Measurements from ENCODE around the gene CDK6. TPM values are rescaled to one million over a fixed set of nuclear protein-coding genes. Genes with fewer than 3 reads are reported as not detected.

The CDK6 gene
- total and polyA plus RNA-seq, 10 donors: 0.91 to 37.8 (median 25.5) TPM

DNA sequence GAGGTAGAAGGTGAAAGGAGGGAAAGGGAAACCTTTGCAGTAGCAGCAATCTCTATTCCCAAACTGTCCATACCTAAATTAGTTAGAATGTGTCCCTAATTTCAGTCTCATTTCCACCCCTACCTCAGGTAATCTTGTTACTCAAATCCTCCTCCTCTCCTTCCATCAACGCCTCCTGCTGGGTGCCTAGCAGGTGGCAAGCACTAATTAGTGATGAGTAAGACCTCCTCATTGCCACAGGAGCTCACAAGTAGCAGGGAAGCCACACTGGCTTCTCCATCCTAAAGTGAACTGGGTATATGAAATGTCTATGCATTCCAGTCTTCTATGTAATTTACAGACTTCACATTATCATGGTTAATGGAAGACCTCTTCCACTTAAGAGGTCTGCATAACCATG lies 220.5 kb downstream of the CDK6 start:
- whole genome bisulfite sequencing, 5 donors: 56 to 90% (median 75%) methylated on average over 1 of the region's 1 CpG
- Histone ChIP-seq H3K27me3 (replicated peaks in 1 of 7) (no peaks in the 10 kb centered on the region), H3K4me1 (peaks cover 0 to 2% (median under 1%) of the 10 kb centered on the region in 6 donors), H3K4me3 (no peak overlapping the region), H3K36me3 (peaks cover 0 to 52% (median 21%) of the 10 kb centered on the region in 6 donors), H3K27ac (no peak overlapping the region), H3K9me3 (no peaks in the 10 kb centered on the region)
- TF ChIP-seq POLR2A (IDR thresholded peaks at IDR 0.05): no peak
- no peak for TF ChIP-seq POLR2AphosphoS5 (IDR thresholded peaks at IDR 0.05)
- TF ChIP-seq, protein P1, sequence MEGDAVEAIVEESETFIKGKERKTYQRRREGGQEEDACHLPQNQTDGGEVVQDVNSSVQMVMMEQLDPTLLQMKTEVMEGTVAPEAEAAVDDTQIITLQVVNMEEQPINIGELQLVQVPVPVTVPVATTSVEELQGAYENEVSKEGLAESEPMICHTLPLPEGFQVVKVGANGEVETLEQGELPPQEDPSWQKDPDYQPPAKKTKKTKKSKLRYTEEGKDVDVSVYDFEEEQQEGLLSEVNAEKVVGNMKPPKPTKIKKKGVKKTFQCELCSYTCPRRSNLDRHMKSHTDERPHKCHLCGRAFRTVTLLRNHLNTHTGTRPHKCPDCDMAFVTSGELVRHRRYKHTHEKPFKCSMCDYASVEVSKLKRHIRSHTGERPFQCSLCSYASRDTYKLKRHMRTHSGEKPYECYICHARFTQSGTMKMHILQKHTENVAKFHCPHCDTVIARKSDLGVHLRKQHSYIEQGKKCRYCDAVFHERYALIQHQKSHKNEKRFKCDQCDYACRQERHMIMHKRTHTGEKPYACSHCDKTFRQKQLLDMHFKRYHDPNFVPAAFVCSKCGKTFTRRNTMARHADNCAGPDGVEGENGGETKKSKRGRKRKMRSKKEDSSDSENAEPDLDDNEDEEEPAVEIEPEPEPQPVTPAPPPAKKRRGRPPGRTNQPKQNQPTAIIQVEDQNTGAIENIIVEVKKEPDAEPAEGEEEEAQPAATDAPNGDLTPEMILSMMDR (IDR thresholded peaks at IDR 0.05 in 8 of 11, conservative IDR thresholded peaks at IDR 0.05 in 3 of 11): no peak
- intact Hi-C loops (cut with DNase I; ENCODE audit: low total_unique reads): no loop called here
- no peak for DNase-seq

DNA sequence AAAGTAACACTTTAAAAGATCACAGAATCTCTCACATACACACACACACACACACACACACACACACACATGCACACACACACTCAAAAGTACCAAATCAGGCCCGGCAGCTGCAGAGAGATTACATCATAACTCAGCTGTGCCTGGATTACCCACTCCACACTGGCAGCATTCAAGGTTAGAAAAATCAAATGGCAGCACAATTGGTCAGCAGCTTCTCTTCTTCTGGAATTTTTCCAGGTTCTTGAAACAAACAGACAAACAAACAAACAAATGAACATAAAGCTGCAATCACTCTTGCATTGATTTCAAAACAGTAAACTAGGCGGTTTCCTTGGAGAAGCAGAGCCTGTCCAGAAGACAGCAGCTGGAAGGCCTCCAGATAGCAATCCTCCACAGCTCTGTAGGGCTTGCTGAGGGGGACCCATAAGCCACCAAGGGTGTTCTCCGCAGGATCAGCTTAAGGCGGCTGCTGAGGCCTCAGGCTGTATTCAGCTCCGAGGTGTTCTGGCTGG lies 221.7 kb downstream of the CDK6 start:
- H3K27ac ChIP-seq: no peak overlapping the region
- TF ChIP-seq POLR2A (IDR thresholded peaks at IDR 0.05) (no peak), POLR2AphosphoS5 (IDR thresholded peaks at IDR 0.05) (no peak)
- TF ChIP-seq, protein P1 (IDR thresholded peaks at IDR 0.05 in 8 of 11, conservative IDR thresholded peaks at IDR 0.05 in 3 of 11): no peak
- H3K4me1 ChIP-seq: peaks cover 0 to 6% (median 0%) of the 10 kb centered on the region in 6 donors
- H3K4me3 ChIP-seq: no peak overlapping the region
- H3K36me3 ChIP-seq: peaks cover 0 to 52% (median 21%) of the 10 kb centered on the region in 6 donors
- 75 to 86% (median 79%) methylated on average over 5 of the region's 5 CpGs for WGBS, 5 donors
- H3K9me3 ChIP-seq: no peaks in the 10 kb centered on the region
- H3K27me3 ChIP-seq (replicated peaks in 1 of 7): no peaks in the 10 kb centered on the region
- no peak for DNase-seq
- intact Hi-C loops (cut with DNase I; ENCODE audit: low total_unique reads): no loop called here

DNA sequence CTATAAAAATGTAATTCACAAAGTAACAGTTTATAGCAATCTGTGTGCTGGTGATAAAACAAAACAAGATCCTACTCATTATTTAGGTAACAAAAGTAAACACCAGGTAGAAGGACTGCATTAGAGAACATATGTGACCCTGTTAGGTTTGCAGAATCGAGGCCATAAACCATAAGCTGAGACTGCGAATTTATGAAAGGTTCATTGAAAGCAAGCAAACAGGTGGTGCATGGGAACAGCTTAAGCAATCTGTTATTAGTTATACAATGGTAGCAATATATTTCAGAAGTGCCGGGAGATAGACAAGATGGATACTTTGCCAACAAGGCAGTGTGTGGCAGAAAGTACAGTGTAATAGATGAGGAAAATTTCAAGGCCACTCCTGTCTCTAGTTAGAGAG lies 222.7 kb downstream of the CDK6 start:
- no peaks in the 10 kb centered on the region for H3K27me3 ChIP-seq (replicated peaks in 1 of 7)
- peaks cover 0 to 52% (median 21%) of the 10 kb centered on the region in 6 donors for H3K36me3 ChIP-seq
- no peaks in the 10 kb centered on the region for H3K9me3 ChIP-seq
- DNase-seq: no peak
- TF ChIP-seq POLR2A (IDR thresholded peaks at IDR 0.05) (no peak), POLR2AphosphoS5 (IDR thresholded peaks at IDR 0.05) (no peak)
- H3K27ac ChIP-seq: no peak overlapping the region
- WGBS, 5 donors: 92 to 97% (median 94%) methylated on average over 3 of the region's 3 CpGs
- H3K4me1 ChIP-seq: peaks cover 0 to 6% (median 0%) of the 10 kb centered on the region in 6 donors
- H3K4me3 ChIP-seq: no peak overlapping the region
- intact Hi-C loops (cut with DNase I; ENCODE audit: low total_unique reads): no loop called here

DNA sequence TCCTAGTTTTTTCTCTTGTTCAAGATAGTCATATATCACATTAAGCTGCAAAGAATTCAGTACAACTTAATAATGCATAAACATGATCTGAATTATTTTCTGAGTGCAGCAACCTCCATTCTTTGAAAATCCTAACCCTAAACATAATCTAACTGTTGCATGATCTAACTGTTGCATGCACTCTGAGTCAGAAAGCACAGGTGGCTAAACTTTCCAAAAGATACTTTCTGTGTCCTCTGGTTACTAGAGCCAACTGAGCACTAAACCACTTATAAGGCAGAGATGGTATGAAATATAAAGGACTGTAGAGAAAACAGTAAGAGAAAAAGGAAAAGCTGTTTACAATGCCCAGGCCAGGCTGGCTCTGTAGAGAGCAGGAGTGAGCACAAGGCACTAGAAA lies 223.2 kb downstream of the CDK6 start:
- TF ChIP-seq POLR2A (IDR thresholded peaks at IDR 0.05) (no peak), POLR2AphosphoS5 (IDR thresholded peaks at IDR 0.05) (no peak)
- TF ChIP-seq, protein P1 (IDR thresholded peaks at IDR 0.05 in 8 of 11, conservative IDR thresholded peaks at IDR 0.05 in 3 of 11): no peak
- no peaks in the 10 kb centered on the region for H3K9me3 ChIP-seq
- no peak for DNase-seq
- no peaks in the 10 kb centered on the region for H3K27me3 ChIP-seq (replicated peaks in 1 of 7)
- intact Hi-C loops (cut with DNase I; ENCODE audit: low total_unique reads): no loop called here
- H3K36me3 ChIP-seq: peaks cover 0 to 52% (median 21%) of the 10 kb centered on the region in 6 donors
- peaks cover 0 to 6% (median 0%) of the 10 kb centered on the region in 6 donors for H3K4me1 ChIP-seq
- H3K27ac ChIP-seq: no peak overlapping the region
- no peak overlapping the region for H3K4me3 ChIP-seq

Data from spleen (tissue), 11 donors.